ENCODE data around the gene DVL2. TPM values are rescaled to one million over a fixed set of nuclear protein-coding genes. Genes with fewer than 3 reads are reported as not detected.

The DVL2 gene
- total RNA-seq, result 10 to 100 TPM; 47.2 to 49.1 TPM

DNA sequence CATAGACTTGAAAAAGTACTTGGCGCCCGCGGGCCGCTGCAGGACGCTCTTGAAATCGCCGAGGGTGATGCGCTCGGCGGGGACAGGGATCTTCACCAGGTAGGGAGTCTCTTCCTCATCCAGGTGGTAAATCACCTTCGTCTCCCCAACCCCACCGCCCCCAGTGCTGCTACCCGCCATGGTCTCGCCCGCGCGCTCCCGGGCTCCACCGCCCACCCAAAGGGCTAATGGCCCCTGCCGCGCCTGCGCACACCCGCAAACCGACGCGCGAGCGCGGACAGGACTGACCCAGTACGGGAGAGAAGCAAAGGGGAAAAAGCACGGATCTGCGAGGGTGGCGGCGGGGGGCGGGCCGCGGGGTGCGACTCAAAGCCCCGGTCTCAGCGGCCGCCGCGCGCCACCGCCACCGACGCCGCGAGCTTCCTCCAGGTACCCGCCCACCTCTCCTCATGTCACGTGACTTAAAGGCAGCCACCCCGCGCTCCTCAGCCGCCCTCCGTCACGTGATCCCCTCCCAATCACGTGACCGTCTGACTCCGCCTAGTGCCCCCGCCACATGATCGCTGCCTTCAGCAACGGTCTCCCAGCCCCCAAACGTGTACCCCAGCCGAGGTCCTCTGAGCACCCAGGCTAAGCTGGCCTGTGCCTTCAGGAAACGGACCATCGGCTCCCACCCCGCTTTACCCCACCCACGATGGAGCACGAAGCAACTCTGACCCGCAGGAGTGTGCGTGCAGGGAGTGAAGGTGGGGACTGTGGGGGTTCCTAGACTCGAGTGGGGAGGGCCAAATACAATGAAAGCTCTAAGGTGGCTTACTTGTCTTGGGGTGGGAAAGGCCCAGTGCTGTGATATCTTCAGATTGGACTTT lies at the start of gene DVL2:
Gene DVL2, minus strand, starts transcription at position 435 of the 869 bp plus-strand sequence. Its CDS starts 255 bp downstream, at position 180.
- peaks cover 47% of the 10 kb centered on the region for H3K36me3 Mint-ChIP-seq (ENCODE audit: low read depth)
- H3K27ac Mint-ChIP-seq, result peak within 1 kb of the TSS; percentile 81
- DNase-seq, result peak; percentile 95
- peaks cover 54% of the 10 kb centered on the region for H3K4me1 Mint-ChIP-seq
- H3K4me3 Mint-ChIP-seq, result peak within 1 kb of the TSS; percentile 96
- no peaks in the 10 kb centered on the region for H3K9me3 Mint-ChIP-seq
- ChIA-PET CTCF (interaction anchor here (0.8 to 6.6 kb wide), 2 partner anchors 13 to 62 kb away, joined by 3 to 44 read pairs; partner anchors contain the start of genes ACADVL and DLG4), POLR2A (interaction anchor here (0.6 to 1.8 kb wide), 9 partner anchors 8 to 350 kb away, joined by 3 to 29 read pairs (median 6); partner anchors contain the start of genes ACADVL, CTDNEP1, DLG4 and ELP5)
- H3K27me3 Mint-ChIP-seq, result no peaks in the 10 kb centered on the region

DNA sequence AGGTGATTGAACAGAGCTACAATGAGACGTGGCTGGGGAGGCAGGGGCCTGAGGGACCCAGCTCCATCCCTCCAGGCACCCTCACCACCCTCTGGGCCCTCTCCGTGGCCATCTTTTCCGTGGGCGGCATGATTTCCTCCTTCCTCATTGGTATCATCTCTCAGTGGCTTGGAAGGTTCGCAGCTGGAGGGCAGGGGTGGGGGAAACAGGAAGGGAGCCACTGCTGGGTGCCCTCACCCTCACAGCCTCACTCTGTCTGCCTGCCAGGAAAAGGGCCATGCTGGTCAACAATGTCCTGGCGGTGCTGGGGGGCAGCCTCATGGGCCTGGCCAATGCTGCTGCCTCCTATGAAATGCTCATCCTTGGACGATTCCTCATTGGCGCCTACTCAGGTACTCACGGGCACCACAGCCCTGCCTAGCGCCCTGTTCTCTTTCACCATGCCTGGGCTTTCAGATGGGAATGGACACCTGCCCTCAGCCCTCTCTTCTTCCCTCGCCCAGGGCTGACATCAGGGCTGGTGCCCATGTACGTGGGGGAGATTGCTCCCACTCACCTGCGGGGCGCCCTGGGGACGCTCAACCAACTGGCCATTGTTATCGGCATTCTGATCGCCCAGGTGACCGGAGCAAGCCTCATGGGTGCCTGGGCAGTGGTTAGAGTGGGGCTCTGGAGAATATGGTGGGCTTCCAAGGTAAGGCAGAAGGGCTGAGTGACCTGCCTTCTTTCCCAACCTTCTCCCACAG lies 49.3 kb upstream of the DVL2 start:
- DNase-seq, result no peak
- Mint-ChIP-seq H3K27ac (no peak overlapping the region), H3K9me3 (no peaks in the 10 kb centered on the region), H3K36me3 (ENCODE audit: low read depth) (no peaks in the 10 kb centered on the region), H3K4me1 (peaks cover 24% of the 10 kb centered on the region), H3K4me3 (no peak overlapping the region), H3K27me3 (peaks cover 49% of the 10 kb centered on the region)
- POLR2A ChIA-PET, result interaction anchor here (1.3 to 1.5 kb wide), 2 partner anchors 14 to 53 kb away, joined by 3 read pairs; partner anchors contain the start of gene ACAP1
- CTCF ChIA-PET, result interaction anchor here (1.1 kb wide), 1 partner anchor 13 kb away, joined by 4 read pairs; no protein-coding TSS in a partner anchor

DNA sequence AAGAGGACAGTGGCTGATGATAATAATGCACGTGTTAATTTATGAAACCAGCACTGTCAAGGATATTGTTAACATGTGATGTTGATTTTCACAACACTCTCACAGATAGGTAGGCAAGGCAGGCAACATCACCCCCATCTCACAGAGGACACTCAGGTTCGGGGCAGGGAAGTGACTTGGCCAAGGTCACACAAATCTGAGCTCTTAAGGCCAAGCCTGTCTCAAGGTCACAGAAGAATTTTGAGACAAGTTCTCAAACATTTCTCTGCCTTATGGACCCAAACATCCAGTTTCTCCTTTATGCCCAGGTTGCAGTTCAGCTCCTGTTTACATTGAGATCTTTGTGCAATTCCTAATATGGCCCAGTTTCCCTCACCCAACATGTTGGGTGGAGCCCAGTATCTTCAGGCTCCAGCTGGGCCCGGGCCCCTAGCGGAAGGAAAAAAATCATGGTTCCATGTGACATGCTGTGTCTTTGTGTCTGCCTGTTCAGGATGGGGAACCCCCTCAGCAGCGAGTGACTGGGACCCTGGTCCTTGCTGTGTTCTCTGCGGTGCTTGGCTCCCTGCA lies 48.5 kb upstream of the DVL2 start:
- Mint-ChIP-seq H3K36me3 (ENCODE audit: low read depth) (no peaks in the 10 kb centered on the region), H3K9me3 (no peaks in the 10 kb centered on the region), H3K27ac (no peak overlapping the region), H3K4me1 (peaks cover 24% of the 10 kb centered on the region), H3K27me3 (peaks cover 41% of the 10 kb centered on the region), H3K4me3 (no peak overlapping the region)
- POLR2A ChIA-PET, result interaction anchor here (1.3 to 1.6 kb wide), 3 partner anchors 15 to 202 kb away, joined by 3 to 4 read pairs (median 3); partner anchors contain the start of gene POLR2A
- CTCF ChIA-PET, result interaction anchor here (1.5 kb wide), 1 partner anchor 13 kb away, joined by 9 read pairs; no protein-coding TSS in a partner anchor
- no peak for DNase-seq

DNA sequence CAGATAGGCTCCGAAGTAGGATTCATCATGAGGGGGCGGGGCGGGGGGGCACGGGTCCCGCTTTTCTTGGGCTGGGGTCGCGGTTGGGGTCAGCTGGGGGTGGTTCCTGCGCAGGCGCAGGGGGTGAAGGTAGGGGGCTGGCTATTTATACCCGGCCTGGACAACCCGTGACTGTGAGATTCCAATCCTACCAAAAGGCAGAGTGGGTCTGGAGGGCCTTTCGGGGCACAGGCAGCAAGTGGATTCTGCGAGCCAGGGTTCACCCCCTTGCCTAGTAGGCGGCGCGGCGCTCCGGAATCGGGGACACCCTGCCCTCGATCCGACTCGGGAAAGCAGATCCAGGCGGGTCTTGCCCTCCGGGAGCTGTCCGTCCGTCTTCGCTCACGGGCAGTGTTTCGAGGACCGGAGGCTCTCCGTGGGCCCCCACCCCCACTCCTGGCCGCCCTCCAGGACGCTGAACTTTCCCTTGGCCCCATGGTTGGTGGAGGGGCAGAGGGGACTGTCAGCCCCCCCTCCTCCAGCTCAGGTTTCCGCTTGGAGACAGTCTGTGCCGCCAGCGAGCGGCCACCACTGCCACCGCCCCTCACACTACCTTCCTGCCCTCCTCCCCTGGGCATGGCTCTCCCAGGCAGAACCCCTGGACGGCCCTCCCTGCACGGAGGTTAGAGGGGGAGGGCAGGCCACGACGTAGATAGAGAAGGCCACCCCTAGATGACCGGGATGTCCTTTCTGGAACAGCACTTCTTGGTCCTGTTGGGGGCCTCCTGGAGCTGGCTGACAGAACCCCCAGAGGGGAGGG lies 47.8 kb upstream of the DVL2 start:
- Mint-ChIP-seq H3K36me3 (ENCODE audit: low read depth) (no peaks in the 10 kb centered on the region), H3K27me3 (peaks cover 35% of the 10 kb centered on the region), H3K9me3 (no peaks in the 10 kb centered on the region), H3K27ac (no peak overlapping the region), H3K4me3 (peak overlapping the region; percentile 56), H3K4me1 (peaks cover 24% of the 10 kb centered on the region)
- DNase-seq, result no peak
- ChIA-PET POLR2A (interaction anchor here (1.1 to 1.6 kb wide), 4 partner anchors 16 to 280 kb away, joined by 3 to 4 read pairs (median 3); partner anchors contain the start of genes POLR2A and SENP3), CTCF (interaction anchor here (1.5 kb wide), 1 partner anchor 14 kb away, joined by 9 read pairs; no protein-coding TSS in a partner anchor)

DNA sequence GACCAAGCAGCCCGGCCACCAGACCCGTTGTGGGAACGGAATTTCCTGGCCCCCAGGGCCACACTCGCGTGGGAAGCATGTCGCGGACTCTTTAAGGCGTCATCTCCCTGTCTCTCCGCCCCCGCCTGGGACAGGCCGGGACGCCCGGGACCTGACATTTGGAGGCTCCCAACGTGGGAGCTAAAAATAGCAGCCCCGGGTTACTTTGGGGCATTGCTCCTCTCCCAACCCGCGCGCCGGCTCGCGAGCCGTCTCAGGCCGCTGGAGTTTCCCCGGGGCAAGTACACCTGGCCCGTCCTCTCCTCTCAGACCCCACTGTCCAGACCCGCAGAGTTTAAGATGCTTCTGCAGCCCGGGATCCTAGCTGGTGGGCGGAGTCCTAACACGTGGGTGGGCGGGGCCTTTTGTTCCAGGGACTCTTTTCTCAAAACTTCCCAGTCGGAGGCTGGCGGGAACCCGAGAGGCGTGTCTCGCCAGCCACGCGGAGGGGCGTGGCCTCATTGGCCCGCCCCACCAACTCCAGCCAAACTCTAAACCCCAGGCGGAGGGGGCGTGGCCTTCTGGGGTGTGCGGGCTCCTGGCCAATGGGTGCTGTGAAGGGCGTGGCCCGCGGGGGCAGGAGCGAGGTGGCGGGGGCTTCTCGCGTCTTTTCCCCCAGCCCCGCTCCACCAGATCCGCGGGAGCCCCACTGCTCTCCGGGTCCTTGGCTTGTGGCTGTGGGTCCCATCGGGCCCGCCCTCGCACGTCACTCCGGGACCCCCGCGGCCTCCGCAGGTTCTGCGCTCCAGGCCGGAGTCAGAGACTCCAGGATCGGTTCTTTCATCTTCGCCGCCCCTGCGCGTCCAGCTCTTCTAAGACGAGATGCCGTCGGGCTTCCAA lies 47.0 kb upstream of the DVL2 start, which contains the start of gene SLC2A4:
Gene SLC2A4, plus strand, starts transcription at position 645 of the 879 bp plus-strand sequence. Its CDS starts 217 bp downstream, at position 862.
- no peaks in the 10 kb centered on the region for H3K9me3 Mint-ChIP-seq
- H3K27ac Mint-ChIP-seq, result no peak within 1 kb of the TSS
- POLR2A ChIA-PET, result interaction anchor here (1.1 to 1.6 kb wide), 3 partner anchors 33 to 281 kb away, joined by 3 to 4 read pairs (median 3); partner anchors contain the start of gene SENP3
- H3K4me1 Mint-ChIP-seq, result peaks cover 24% of the 10 kb centered on the region
- H3K36me3 Mint-ChIP-seq (ENCODE audit: low read depth), result no peaks in the 10 kb centered on the region
- peak within 1 kb of the TSS; percentile 56 for H3K4me3 Mint-ChIP-seq
- CTCF ChIA-PET, result interaction anchor here (0.6 to 1.5 kb wide), 4 partner anchors 15 to 30 kb away, joined by 3 to 9 read pairs (median 3); partner anchors contain the start of gene CTDNEP1
- H3K27me3 Mint-ChIP-seq, result peaks cover 30% of the 10 kb centered on the region
- DNase-seq, result peak; percentile 86

DNA sequence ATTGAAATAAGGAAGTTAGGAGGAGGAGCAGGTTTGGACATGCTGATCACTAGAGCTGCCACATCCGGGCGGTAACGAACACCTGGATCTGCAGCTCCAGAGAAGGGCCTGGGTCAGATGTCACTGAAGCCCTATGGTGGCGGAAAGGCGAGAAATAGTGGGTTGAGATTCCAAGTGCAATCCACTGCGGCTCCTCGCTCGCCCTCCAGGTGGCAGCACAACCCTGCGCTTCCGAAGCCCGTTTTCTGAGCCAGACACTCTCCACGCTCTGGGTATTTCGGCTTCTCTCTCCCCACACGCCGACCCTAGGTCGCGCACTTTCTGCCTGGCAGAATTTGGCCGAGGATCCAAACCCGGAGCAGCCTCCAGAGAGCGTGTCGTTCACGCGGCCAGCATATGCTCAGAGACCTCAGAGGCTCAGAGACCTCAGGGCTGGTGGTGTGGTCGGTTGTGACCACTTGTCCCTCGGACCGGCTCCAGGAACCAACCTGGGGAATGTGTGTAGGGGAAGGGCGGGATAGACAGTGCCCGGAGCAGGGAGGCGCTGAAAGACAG lies 46.3 kb upstream of the DVL2 start:
- Mint-ChIP-seq H3K27me3 (peaks cover 26% of the 10 kb centered on the region), H3K9me3 (no peaks in the 10 kb centered on the region), H3K4me1 (peaks cover 24% of the 10 kb centered on the region), H3K4me3 (peak overlapping the region; percentile 56), H3K27ac (no peak overlapping the region), H3K36me3 (ENCODE audit: low read depth) (no peaks in the 10 kb centered on the region)
- CTCF ChIA-PET, result interaction anchor here (1.0 to 1.5 kb wide), 3 partner anchors 16 to 120 kb away, joined by 3 to 9 read pairs (median 4); partner anchors contain the start of gene CTDNEP1
- DNase-seq, result peak; percentile 87
- POLR2A ChIA-PET, result interaction anchor here (1.2 kb wide), 1 partner anchor 34 kb away, joined by 3 read pairs; no protein-coding TSS in a partner anchor

DNA sequence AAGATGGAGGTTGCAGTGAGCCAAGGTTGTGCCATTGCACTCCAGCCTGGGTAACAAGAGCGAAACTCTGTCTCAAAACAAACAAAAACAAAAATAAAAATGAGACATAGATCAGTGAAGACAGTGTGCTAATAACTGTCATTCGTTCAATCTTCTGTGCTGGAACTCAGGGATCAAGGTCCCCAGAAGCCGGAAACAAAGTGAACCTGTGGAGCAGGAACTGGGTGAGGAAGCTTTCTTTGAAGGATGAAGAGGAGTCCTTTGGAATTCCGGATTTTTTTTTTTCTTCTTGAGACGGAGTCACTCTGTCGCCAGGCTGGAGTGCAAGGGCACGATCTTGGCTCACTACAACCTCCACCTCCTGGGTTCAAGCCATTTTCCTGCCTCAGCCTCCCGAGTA lies 45.1 kb upstream of the DVL2 start:
- CTCF ChIA-PET, result interaction anchor here (1.0 kb wide), 1 partner anchor 17 kb away, joined by 7 read pairs; no protein-coding TSS in a partner anchor
- Mint-ChIP-seq H3K4me3 (no peak overlapping the region), H3K27me3 (peaks cover 26% of the 10 kb centered on the region), H3K36me3 (ENCODE audit: low read depth) (no peaks in the 10 kb centered on the region), H3K27ac (no peak overlapping the region), H3K9me3 (no peaks in the 10 kb centered on the region), H3K4me1 (peaks cover 24% of the 10 kb centered on the region)
- POLR2A ChIA-PET, result no interaction called here
- no peak for DNase-seq

DNA sequence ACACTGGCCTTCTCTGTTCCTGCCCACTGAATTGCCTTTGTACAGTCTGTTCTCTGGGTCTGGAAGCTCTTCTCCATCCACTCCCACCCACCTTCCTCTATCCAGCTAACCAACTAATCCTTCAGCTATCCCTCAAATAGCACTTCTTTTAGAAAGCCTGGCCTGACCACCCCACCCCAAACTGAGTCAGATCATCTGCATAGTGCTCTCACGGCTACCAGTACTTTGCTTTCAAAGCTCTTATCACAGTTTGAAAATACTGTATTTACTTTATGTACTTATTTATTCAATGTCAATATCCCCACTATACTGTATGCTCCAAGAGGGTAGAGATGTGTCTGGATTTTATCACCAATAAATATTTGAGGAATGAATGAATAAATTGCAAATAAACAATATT lies 32.5 kb upstream of the DVL2 start:
- POLR2A ChIA-PET, result interaction anchor here (1.7 kb wide), 1 partner anchor 10 kb away, joined by 3 read pairs; no protein-coding TSS in a partner anchor
- no peak for DNase-seq
- no peaks in the 10 kb centered on the region for H3K36me3 Mint-ChIP-seq (ENCODE audit: low read depth)
- H3K4me1 Mint-ChIP-seq, result peaks cover 23% of the 10 kb centered on the region
- no peaks in the 10 kb centered on the region for H3K9me3 Mint-ChIP-seq
- CTCF ChIA-PET, result no interaction called here
- no peak overlapping the region for H3K27ac Mint-ChIP-seq
- H3K4me3 Mint-ChIP-seq, result no peak overlapping the region
- peaks cover 43% of the 10 kb centered on the region for H3K27me3 Mint-ChIP-seq

DNA sequence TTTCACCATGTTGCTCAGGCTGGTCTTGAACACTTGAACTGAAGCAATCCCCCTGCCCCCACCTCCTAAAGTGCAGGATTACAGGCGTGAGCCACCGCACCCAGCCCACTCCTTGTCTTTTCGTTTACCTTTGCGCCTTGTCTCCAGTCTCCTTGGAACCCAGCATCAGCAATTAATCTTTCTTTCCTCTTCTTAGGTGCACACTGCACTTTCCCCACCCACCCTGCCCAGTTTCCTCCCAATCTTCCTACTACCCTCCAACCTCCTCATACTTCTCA lies 29.4 kb upstream of the DVL2 start:
- CTCF ChIA-PET, result interaction anchor here (1.3 kb wide), 1 partner anchor 33 kb away, joined by 5 read pairs; no protein-coding TSS in a partner anchor
- POLR2A ChIA-PET, result no interaction called here

DNA sequence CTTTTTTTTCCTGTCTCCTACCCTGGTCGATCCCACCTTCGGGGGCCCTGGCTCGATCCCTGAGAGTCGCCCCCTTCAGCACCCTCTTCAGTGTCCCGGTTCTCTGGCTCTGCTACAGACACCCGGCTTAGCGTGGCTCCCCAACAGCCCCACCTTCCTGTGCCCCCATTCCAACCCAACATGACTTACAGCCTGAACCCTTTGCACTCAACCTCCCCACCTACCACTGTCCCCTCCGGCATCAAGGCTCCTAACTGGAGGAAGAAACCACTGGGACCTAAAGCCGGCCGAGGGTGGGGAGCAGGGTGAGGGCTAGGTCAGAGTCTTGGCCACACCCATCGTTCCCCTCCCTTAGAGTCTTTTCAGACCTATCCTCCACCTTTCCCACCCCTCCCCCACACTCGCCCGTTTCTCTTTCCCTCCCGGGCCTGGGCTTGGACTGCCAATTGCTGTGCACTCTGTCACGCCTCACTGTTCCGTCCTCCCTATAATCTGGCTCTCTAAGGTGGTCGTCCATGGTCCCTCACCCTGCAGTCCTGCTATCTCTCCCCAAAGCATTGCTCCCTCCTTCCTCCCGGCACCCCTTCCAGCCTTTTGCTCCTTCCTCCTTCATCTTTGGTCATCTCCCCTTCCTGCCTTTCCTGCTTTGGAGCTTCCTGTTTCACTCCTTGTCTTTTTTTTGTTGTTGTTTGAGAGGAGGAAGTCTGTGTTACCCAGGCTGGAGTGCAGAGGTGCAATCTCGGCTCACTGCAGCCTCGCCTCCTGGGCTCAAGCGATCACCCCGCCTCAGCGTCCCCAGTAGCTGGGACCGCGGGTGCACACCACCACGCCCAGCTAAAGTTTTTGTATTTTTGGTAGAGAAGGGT lies 28.9 kb upstream of the DVL2 start:
- CTCF ChIA-PET, result interaction anchor here (1.3 kb wide), 1 partner anchor 34 kb away, joined by 5 read pairs; no protein-coding TSS in a partner anchor
- H3K4me1 Mint-ChIP-seq, result peaks cover 28% of the 10 kb centered on the region
- H3K27me3 Mint-ChIP-seq, result peaks cover 35% of the 10 kb centered on the region
- DNase-seq, result no peak
- POLR2A ChIA-PET, result no interaction called here
- H3K27ac Mint-ChIP-seq, result peak overlapping the region; percentile 16
- H3K36me3 Mint-ChIP-seq (ENCODE audit: low read depth), result peaks cover 8% of the 10 kb centered on the region
- peak overlapping the region; percentile 62 for H3K4me3 Mint-ChIP-seq
- H3K9me3 Mint-ChIP-seq, result no peaks in the 10 kb centered on the region

More for the DNA sequence above, 29.4 kb upstream of the DVL2 start:
- H3K4me3 Mint-ChIP-seq, result no peak overlapping the region
- peaks cover 37% of the 10 kb centered on the region for H3K27me3 Mint-ChIP-seq
- no peak overlapping the region for H3K27ac Mint-ChIP-seq
- no peaks in the 10 kb centered on the region for H3K9me3 Mint-ChIP-seq
- peaks cover 7% of the 10 kb centered on the region for H3K36me3 Mint-ChIP-seq (ENCODE audit: low read depth)
- DNase-seq, result no peak
- H3K4me1 Mint-ChIP-seq, result peaks cover 28% of the 10 kb centered on the region

Measured in activated CD4-positive, alpha-beta memory T cell treated with anti-CD3 and anti-CD28 coated beads, Interleukin-2, amount 10 ng/mL, durations not matched to agents 7 days and 5 days (primary cell).